ENCODE data around the gene AUTS2. TPM values are rescaled to one million over a fixed set of nuclear protein-coding genes. Genes with fewer than 3 reads are reported as not detected.

The AUTS2 gene
- total and polyA plus RNA-seq, 2 experiments from 2014 or later, result 3.0 to 4.4 TPM

GRCh38 chr7:70014472-70015177 lies 416.4 kb downstream of the AUTS2 start:
- Histone ChIP-seq H4K20me1 (ENCODE audit: insufficient read depth) (no peaks in the 10 kb centered on the region), H2AFZ (no peak overlapping the region), H3K79me2 (ENCODE audit: insufficient read depth) (no peaks in the 10 kb centered on the region), H3K27ac (no peak overlapping the region), H3F3A (ENCODE audit: insufficient read depth) (no peaks in the 10 kb centered on the region), H3K4me1 (ENCODE audit: insufficient read depth) (no peaks in the 10 kb centered on the region), H3K36me3 (ENCODE audit: low read depth) (no peaks in the 10 kb centered on the region), H3K9ac (no peak overlapping the region), H3K4me3 (no peak overlapping the region), H3K9me3 (ENCODE audit: low read depth) (no peaks in the 10 kb centered on the region), H3K4me2 (ENCODE audit: unreplicated experiment) (no peak overlapping the region), H3K27me3 (replicated peaks; ENCODE audit: insufficient read depth) (no peaks in the 10 kb centered on the region), H3K9me2 (ENCODE audit: insufficient read depth) (no peaks in the 10 kb centered on the region)
- DNase-seq, result no peak
- WGBS, 2 experiments (ENCODE audit: low coverage in 1 of 2, low lambda C conversion rate in 2 of 2, missing lambda C conversion rate in 2 of 2), result 83 to 86% methylated on average over 3 of the region's 3 CpGs
- TF ChIP-seq EZH2phosphoT487 (IDR thresholded peaks at IDR 0.05; ENCODE audit: insufficient read depth, low read depth), result no peak
- TF ChIP-seq EZH2 (IDR thresholded peaks at IDR 0.05; ENCODE audit: insufficient read depth, poor library complexity, severe bottlenecking), result no peak
- in situ Hi-C loops (cut with MboI), result no loop called here

DNA sequence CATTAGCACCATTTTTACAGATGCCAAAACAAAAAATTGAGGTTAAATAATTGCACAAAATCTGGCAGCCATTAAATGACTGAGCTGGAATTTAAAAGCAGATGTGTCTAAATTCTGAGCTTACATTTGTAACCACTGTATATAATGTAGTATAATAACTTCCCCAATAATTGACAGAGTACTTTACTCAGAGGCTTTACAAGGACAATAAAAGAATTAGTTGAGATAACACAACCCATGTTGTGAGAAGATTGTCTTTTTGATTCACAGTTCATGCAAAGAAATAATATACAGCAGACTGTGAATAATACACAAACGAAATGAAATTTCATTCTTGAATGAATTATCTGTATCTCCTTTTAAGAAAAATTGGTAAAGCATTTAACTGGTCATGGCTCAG lies 417.1 kb downstream of the AUTS2 start:
- Histone ChIP-seq H4K20me1 (ENCODE audit: insufficient read depth) (no peaks in the 10 kb centered on the region), H3K4me2 (ENCODE audit: unreplicated experiment) (no peak overlapping the region), H3K27me3 (replicated peaks; ENCODE audit: insufficient read depth) (no peaks in the 10 kb centered on the region), H3K9ac (no peak overlapping the region), H2AFZ (no peak overlapping the region), H3K9me3 (ENCODE audit: low read depth) (no peaks in the 10 kb centered on the region), H3K4me1 (ENCODE audit: insufficient read depth) (no peaks in the 10 kb centered on the region), H3K9me2 (ENCODE audit: insufficient read depth) (no peaks in the 10 kb centered on the region), H3K79me2 (ENCODE audit: insufficient read depth) (no peaks in the 10 kb centered on the region), H3K27ac (no peak overlapping the region), H3K4me3 (no peak overlapping the region), H3K36me3 (ENCODE audit: low read depth) (no peaks in the 10 kb centered on the region), H3F3A (ENCODE audit: insufficient read depth) (no peaks in the 10 kb centered on the region)
- TF ChIP-seq EZH2phosphoT487 (IDR thresholded peaks at IDR 0.05; ENCODE audit: insufficient read depth, low read depth), result no peak
- TF ChIP-seq EZH2 (IDR thresholded peaks at IDR 0.05; ENCODE audit: insufficient read depth, poor library complexity, severe bottlenecking), result no peak
- no peak for DNase-seq
- in situ Hi-C loops (cut with MboI), result no loop called here
- WGBS, 2 experiments (ENCODE audit: low coverage in 1 of 2, low lambda C conversion rate in 2 of 2, missing lambda C conversion rate in 2 of 2), result 13 to 14% methylated on average over 1 of the region's 1 CpG

DNA sequence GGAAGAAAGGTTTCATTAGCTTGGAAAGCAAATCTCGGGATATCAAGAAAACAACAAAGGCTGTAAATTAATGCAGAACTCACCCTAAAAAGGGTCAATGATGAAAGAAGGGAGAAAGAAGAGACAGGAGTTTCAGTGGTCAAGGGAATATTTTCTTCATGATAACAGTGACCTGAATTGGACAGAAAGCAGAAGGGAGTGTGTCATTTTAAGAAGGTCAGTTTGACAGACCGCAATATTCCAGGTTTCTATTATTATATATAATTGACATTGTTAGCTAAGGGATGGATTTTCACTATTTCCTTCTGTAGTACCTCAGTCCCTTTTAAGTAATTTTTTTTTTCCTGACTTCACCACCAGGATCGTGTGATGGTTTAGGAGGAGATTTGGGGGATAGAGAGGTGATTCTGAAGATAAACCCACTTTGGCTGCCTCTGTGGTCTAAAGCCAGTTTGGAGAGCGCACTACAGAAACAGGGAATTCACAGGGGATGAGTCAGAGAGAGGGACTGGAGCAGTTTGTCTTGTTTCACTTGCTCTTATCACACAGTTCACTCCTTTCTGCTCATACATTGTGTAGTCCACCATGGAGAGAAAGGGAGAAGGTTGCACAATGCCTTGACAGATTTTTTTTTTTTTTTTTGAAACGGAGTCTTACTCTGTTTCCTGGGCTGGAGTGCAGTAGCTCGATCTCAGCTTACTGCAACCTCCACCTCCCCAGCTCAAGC lies 417.9 kb downstream of the AUTS2 start:
- no peaks in the 10 kb centered on the region for H3K9me3 ChIP-seq (ENCODE audit: low read depth)
- no peaks in the 10 kb centered on the region for H3K27me3 ChIP-seq (replicated peaks; ENCODE audit: insufficient read depth)
- H3K79me2 ChIP-seq (ENCODE audit: insufficient read depth), result no peaks in the 10 kb centered on the region
- TF ChIP-seq EZH2 (IDR thresholded peaks at IDR 0.05; ENCODE audit: insufficient read depth, poor library complexity, severe bottlenecking), result no peak
- no peak overlapping the region for H3K27ac ChIP-seq
- in situ Hi-C loops (cut with MboI), result no loop called here
- H3K4me2 ChIP-seq (ENCODE audit: unreplicated experiment), result no peak overlapping the region
- 67 to 70% methylated on average over 6 of the region's 6 CpGs for WGBS, 2 experiments (ENCODE audit: low coverage in 1 of 2, low lambda C conversion rate in 2 of 2, missing lambda C conversion rate in 2 of 2)
- no peaks in the 10 kb centered on the region for H4K20me1 ChIP-seq (ENCODE audit: insufficient read depth)
- no peak overlapping the region for H3K4me3 ChIP-seq
- no peak overlapping the region for H3K9ac ChIP-seq
- no peak overlapping the region for H2AFZ ChIP-seq
- H3K4me1 ChIP-seq (ENCODE audit: insufficient read depth), result no peaks in the 10 kb centered on the region
- H3K9me2 ChIP-seq (ENCODE audit: insufficient read depth), result no peaks in the 10 kb centered on the region
- no peak for DNase-seq
- no peaks in the 10 kb centered on the region for H3K36me3 ChIP-seq (ENCODE audit: low read depth)
- no peaks in the 10 kb centered on the region for H3F3A ChIP-seq (ENCODE audit: insufficient read depth)

- H3K79me2 ChIP-seq (ENCODE audit: insufficient read depth), result no peaks in the 10 kb centered on the region
- in situ Hi-C loops (cut with MboI), result no loop called here
- WGBS, 2 experiments (ENCODE audit: low coverage in 1 of 2, low lambda C conversion rate in 2 of 2, missing lambda C conversion rate in 2 of 2), result 44 to 52% methylated on average over 3 of the region's 3 CpGs
Measured at GRCh38 chr7:70017357-70017756, 419.1 kb downstream of the AUTS2 start.

More at GRCh38 chr7:70017357-70017756, 419.1 kb downstream of the AUTS2 start:
- no peak overlapping the region for H3K4me3 ChIP-seq
- H3K4me1 ChIP-seq (ENCODE audit: insufficient read depth), result no peaks in the 10 kb centered on the region
- H3K9ac ChIP-seq, result no peak overlapping the region
- no peaks in the 10 kb centered on the region for H3K36me3 ChIP-seq (ENCODE audit: low read depth)
- no peaks in the 10 kb centered on the region for H4K20me1 ChIP-seq (ENCODE audit: insufficient read depth)
- H3K4me2 ChIP-seq (ENCODE audit: unreplicated experiment), result no peak overlapping the region
- no peaks in the 10 kb centered on the region for H3K27me3 ChIP-seq (replicated peaks; ENCODE audit: insufficient read depth)
- no peak for DNase-seq
- no peaks in the 10 kb centered on the region for H3K9me2 ChIP-seq (ENCODE audit: insufficient read depth)
- no peaks in the 10 kb centered on the region for H3K9me3 ChIP-seq (ENCODE audit: low read depth)
- no peaks in the 10 kb centered on the region for H3F3A ChIP-seq (ENCODE audit: insufficient read depth)
- no peak overlapping the region for H3K27ac ChIP-seq
- no peak overlapping the region for H2AFZ ChIP-seq
- TF ChIP-seq EZH2phosphoT487 (IDR thresholded peaks at IDR 0.05; ENCODE audit: insufficient read depth, low read depth) (no peak), EZH2 (IDR thresholded peaks at IDR 0.05; ENCODE audit: insufficient read depth, poor library complexity, severe bottlenecking) (no peak)

Data from GM23248 (cell line).